GM12878 (cell line): ENCODE measurements around the gene CORO2B. TPM values are rescaled to one million over a fixed set of nuclear protein-coding genes. Genes with fewer than 3 reads are reported as not detected.

Experiments used
- ATAC-seq: fragments of 200-7000 bp; cut with Tn5 transposase; 3 replicates; pipeline ENCODE4 v1.9.1; 2020; ENCODE audit warnings: mild to moderate bottlenecking, moderate library complexity
- BruUV-seq: library from RNA; stranded (reverse); fragments of 400-500 nt; replicated peaks from 2 replicates; lab custom pipeline; 2021; lab: Mats Ljungman, UMichigan
- CTCF ChIA-PET: fragments of 300-600 bp; sonication (Branson Sonifier 250); formaldehyde crosslinking; extraction: SDS; loops from one replicate; lab custom pipeline; 2021; ENCODE audit warnings: inconsistent platforms; lab: Yijun Ruan, JAX
- POLR2A ChIA-PET: fragments of 350-600 bp; formaldehyde crosslinking; extraction: SDS; loops from one replicate; lab custom pipeline; 2021; ENCODE audit warnings: inconsistent platforms; lab: Charles Lee
- RAD21 ChIA-PET: fragments of 300-600 bp; sonication (Branson Sonifier 250); formaldehyde crosslinking; loops from one replicate; lab custom pipeline; 2023; ENCODE audit warnings: antibody characterized with exemption; ENCODE audit not compliant: unreplicated experiment; lab: Charles Lee
- SMC1A ChIA-PET: fragments of 300-600 bp; sonication (Branson Sonifier 250); formaldehyde crosslinking; loops from one replicate; lab custom pipeline; 2023; ENCODE audit not compliant: unreplicated experiment, uncharacterized antibody; lab: Charles Lee
- DNase-seq: peaks from one replicate; pipeline ENCODE4 v3.0.0-alpha.2; 2011; ENCODE audit warnings: low read depth, low spot score
- FAIRE-seq: peaks from 3 replicates; lab custom pipeline; 2011; peaks lifted over from hg19 to GRCh38; lab: Jason Lieb, UNC
- H2AFZ ChIP-seq: 2 replicates; pipeline ENCODE4 v1.6.0; 2011; ENCODE audit warnings: low read depth, low read length, control low read depth; ENCODE audit not compliant: control insufficient read depth
- H3K27ac ChIP-seq: 2 replicates; pipeline ENCODE4 v1.5.1; 2011; ENCODE audit warnings: control low read depth; ENCODE audit not compliant: control insufficient read depth, insufficient read depth
- H3K27me3 ChIP-seq, 2 experiments: replicated peaks in 1 of 2; 2 replicates each; pipeline versions ENCODE4 v1.6.0 to v1.6.1; 2011; ENCODE audit warnings: low read length in 1 of 2; ENCODE audit not compliant: control insufficient read depth in 2 of 2, insufficient read depth in 2 of 2
- H3K36me3 ChIP-seq, 2 experiments: 2 replicates each; pipeline ENCODE4 v1.5.1; 2011; ENCODE audit warnings: low read length in 1 of 2; ENCODE audit not compliant: control insufficient read depth in 2 of 2, insufficient read depth in 2 of 2
- H3K4me1 ChIP-seq: 2 replicates; pipeline ENCODE4 v1.6.1; 2011; ENCODE audit warnings: mild to moderate bottlenecking, low read length, moderate library complexity, mixed read lengths; ENCODE audit not compliant: control insufficient read depth, insufficient read depth
- H3K4me2 ChIP-seq: 2 replicates; pipeline ENCODE4 v1.6.0; 2011; ENCODE audit warnings: control low read depth; ENCODE audit not compliant: control insufficient read depth, insufficient read depth
- H3K4me3 ChIP-seq: fragments of 200-600 bp; sonication (generic); 2 replicates; pipeline ENCODE4 v1.5.1; 2016
- H3K79me2 ChIP-seq: 2 replicates; pipeline ENCODE4 v1.6.0; 2011; ENCODE audit warnings: low read length; ENCODE audit not compliant: control insufficient read depth, insufficient read depth
- H3K9ac ChIP-seq: 2 replicates; pipeline ENCODE4 v1.8.0; 2011; ENCODE audit warnings: low read length, control low read depth, mixed read lengths; ENCODE audit not compliant: control insufficient read depth, insufficient read depth
- H3K9me3 ChIP-seq: replicated peaks from 3 replicates; pipeline ENCODE4 v1.5.1; 2011; ENCODE audit warnings: mild to moderate bottlenecking, low read length; ENCODE audit not compliant: control insufficient read depth, insufficient read depth
- H4K20me1 ChIP-seq: 2 replicates; pipeline ENCODE4 v1.6.0; 2011; ENCODE audit not compliant: control insufficient read depth, insufficient read depth
- HDGF ChIP-seq: fragments of 450-650 bp; IDR thresholded peaks from 2 replicates; pipeline ENCODE4 v1.6.1; 2016; ENCODE audit warnings: antibody characterized with exemption
- IKZF1 ChIP-seq: fragments of 450-650 bp; conservative IDR thresholded peaks from 2 replicates; pipeline ENCODE4 v1.6.1; 2017; ENCODE audit warnings: antibody characterized with exemption, mild to moderate bottlenecking
- MTA2 ChIP-seq: fragments of 450-650 bp; IDR thresholded peaks from 2 replicates; pipeline ENCODE4 v1.6.1; 2016; ENCODE audit warnings: low read depth, mild to moderate bottlenecking, moderate library complexity
- PAX8 ChIP-seq: fragments of 450-650 bp; IDR thresholded peaks from 2 replicates; pipeline ENCODE4 v1.6.1; 2017; ENCODE audit warnings: mild to moderate bottlenecking, moderate library complexity
- RUNX3 ChIP-seq: IDR thresholded peaks from 2 replicates; pipeline ENCODE4 v1.6.1; 2012; ENCODE audit warnings: low read length, inconsistent platforms
- SMAD1 ChIP-seq: fragments of 450-650 bp; IDR thresholded peaks from 2 replicates; pipeline ENCODE4 v1.6.1; 2018; ENCODE audit warnings: mild to moderate bottlenecking, low read depth; ENCODE audit not compliant: partially characterized antibody
- TAF1 ChIP-seq: IDR thresholded peaks from 2 replicates; pipeline ENCODE4 v1.6.1; 2011; ENCODE audit warnings: mild to moderate bottlenecking, low read depth, low read length, borderline replicate concordance
- ZBTB40 ChIP-seq: fragments of 450-650 bp; IDR thresholded peaks from 2 replicates; pipeline ENCODE4 v1.6.1; 2016; ENCODE audit warnings: mild to moderate bottlenecking, moderate library complexity, borderline replicate concordance
- WGBS: methylation state at CpG from one replicate; pipeline ENCODE4 v1.1.6; 2016; ENCODE audit warnings: low lambda C conversion rate; ENCODE audit not compliant: insufficient replicate concordance, insufficient coverage; ENCODE audit errors: missing lambda C conversion rate; 5-methylcytosine and 5-hydroxymethylcytosine counted together
- in situ Hi-C: fragments of 300-500 bp; cut with MboI; formaldehyde crosslinking; loops from 9 replicates; pipeline ENCODE4 v1.14.3; 2018; ENCODE audit warnings: mixed read lengths
- intact Hi-C: fragments of 100-400 bp; cut with micrococcal nuclease; formaldehyde crosslinking; loops from one replicate; pipeline ENCODE4 v1.14.2; 2022; ENCODE audit not compliant: unreplicated experiment
- polyA plus RNA-seq, 11 experiments: library from polyadenylated mRNA; depleted of rRNA in 4 of 11; unstranded in 6 of 11; stranded (reverse) in 5 of 11; fragments of >200 nt; fragmentation: Nextera tagmentation in 4 of 11; fragmentation: Illumina TruSeq in 1 of 11; extraction: Ambion mirVana in 4 of 11; extraction: Trizol in 1 of 11; gene quantifications; 1 replicate in 1 of 11; 2 replicates in 10 of 11; pipeline versions ENCODE4 v1.2.1 to v1.2.3, GENCODE V29; 2011 to 2016; ENCODE audit warnings: inconsistent platforms in 2 of 11, missing spikeins in 2 of 11, low read depth in 1 of 11
- total RNA-seq, 4 experiments: library from RNA; depleted of rRNA in 3 of 4; stranded (reverse); fragments of >200 nt in 3 of 4; fragmentation: Illumina TruSeq in 1 of 4; extraction: Trizol in 1 of 4; gene quantifications; 2 replicates each; pipeline versions ENCODE4 v1.2.1 to v1.2.3, GENCODE V29; 2013 to 2021
- TF ChIP-seq, protein P1 (sequence below): fragments of 150-350 bp; IDR thresholded peaks from 2 replicates; pipeline ENCODE4 v1.6.1; 2016; ENCODE audit warnings: low read depth, low read length

The CORO2B gene
- total and polyA plus RNA-seq, 10 of the 15 experiments (the other 5 are each of a cell fraction or from before 2014, with no cell fraction given), result 0.05 to 0.73 (median 0.13) TPM; not detected in 4

GRCh38 chr15:68601206-68602197, 22.7 kb downstream of the CORO2B start:
- CTCF ChIA-PET, result no interaction called here

DNA sequence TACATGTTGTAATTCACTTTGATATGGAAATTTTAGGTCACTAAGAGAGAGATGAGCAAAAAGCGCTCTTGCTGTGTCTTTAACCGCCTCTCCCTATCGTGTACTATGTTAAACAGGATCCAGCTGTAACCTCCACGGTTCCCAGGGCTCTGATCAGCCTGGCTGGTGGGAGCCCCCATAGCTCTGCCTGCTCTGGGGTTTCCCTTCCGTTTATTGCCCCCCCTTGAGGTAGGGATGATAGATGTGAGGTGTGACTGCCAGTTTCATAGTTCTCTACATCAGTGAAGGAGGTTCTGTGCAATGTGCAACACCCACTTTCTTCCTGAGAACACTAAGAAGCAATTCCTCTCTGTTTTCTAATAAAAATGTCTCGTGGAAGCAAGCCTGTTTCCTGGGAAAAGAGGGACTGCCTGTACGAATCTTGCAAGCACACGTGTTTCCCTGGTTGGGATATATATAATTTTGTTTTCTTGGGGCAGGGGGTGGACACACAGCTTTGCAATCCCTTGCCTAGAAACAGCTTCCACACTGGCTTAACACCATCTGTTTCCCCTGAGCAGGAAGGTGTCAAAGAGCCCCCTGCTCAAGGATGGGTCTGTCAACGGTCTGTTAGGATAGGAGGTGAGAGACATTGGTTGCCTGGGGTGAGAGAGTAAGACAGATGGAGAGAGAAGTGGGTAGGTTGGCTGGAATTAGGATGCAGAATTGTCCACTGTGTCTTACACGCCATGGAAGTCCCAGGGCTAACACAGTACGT, 23.8 kb downstream of the CORO2B start:
- DNase-seq, result no peak
- H4K20me1 ChIP-seq, result no peaks in the 10 kb centered on the region
- no peak overlapping the region for H3K9ac ChIP-seq
- H3K79me2 ChIP-seq, result no peaks in the 10 kb centered on the region
- ATAC-seq, result no peak
- no peak overlapping the region for H2AFZ ChIP-seq
- no peaks in the 10 kb centered on the region for H3K4me1 ChIP-seq
- no peaks in the 10 kb centered on the region for H3K9me3 ChIP-seq
- FAIRE-seq, result no peak
- ChIA-PET CTCF (no interaction called here), POLR2A (no interaction called here), SMC1A (no interaction called here), RAD21 (no interaction called here)
- H3K36me3 ChIP-seq, result no peaks in the 10 kb centered on the region
- no peak overlapping the region for H3K4me2 ChIP-seq
- no peak overlapping the region for H3K27ac ChIP-seq
- intact Hi-C loops, result no loop called here
- in situ Hi-C loops, result no loop called here
- no peak overlapping the region for H3K4me3 ChIP-seq
- WGBS, result 21% methylated on average over 11 of the region's 11 CpGs
- no peaks in the 10 kb centered on the region; a peak in 2 of 4 replicates for H3K27me3 ChIP-seq
- BruUV-seq, result no TSS peak
- TF ChIP-seq, protein P1, sequence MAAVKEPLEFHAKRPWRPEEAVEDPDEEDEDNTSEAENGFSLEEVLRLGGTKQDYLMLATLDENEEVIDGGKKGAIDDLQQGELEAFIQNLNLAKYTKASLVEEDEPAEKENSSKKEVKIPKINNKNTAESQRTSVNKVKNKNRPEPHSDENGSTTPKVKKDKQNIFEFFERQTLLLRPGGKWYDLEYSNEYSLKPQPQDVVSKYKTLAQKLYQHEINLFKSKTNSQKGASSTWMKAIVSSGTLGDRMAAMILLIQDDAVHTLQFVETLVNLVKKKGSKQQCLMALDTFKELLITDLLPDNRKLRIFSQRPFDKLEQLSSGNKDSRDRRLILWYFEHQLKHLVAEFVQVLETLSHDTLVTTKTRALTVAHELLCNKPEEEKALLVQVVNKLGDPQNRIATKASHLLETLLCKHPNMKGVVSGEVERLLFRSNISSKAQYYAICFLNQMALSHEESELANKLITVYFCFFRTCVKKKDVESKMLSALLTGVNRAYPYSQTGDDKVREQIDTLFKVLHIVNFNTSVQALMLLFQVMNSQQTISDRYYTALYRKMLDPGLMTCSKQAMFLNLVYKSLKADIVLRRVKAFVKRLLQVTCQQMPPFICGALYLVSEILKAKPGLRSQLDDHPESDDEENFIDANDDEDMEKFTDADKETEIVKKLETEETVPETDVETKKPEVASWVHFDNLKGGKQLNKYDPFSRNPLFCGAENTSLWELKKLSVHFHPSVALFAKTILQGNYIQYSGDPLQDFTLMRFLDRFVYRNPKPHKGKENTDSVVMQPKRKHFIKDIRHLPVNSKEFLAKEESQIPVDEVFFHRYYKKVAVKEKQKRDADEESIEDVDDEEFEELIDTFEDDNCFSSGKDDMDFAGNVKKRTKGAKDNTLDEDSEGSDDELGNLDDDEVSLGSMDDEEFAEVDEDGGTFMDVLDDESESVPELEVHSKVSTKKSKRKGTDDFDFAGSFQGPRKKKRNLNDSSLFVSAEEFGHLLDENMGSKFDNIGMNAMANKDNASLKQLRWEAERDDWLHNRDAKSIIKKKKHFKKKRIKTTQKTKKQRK, result no peak
- TF ChIP-seq HDGF (no peak), ZBTB40 (no peak), PAX8 (no peak), TAF1 (no peak)

More at GRCh38 chr15:68601206-68602197, 22.7 kb downstream of the CORO2B start:
- Histone ChIP-seq H2AFZ (no peak overlapping the region), H3K4me3 (no peak overlapping the region), H3K36me3 (no peaks in the 10 kb centered on the region), H3K4me1 (no peaks in the 10 kb centered on the region), H4K20me1 (no peaks in the 10 kb centered on the region), H3K27me3 (no peaks in the 10 kb centered on the region; a peak in 2 of 4 replicates), H3K9me3 (no peaks in the 10 kb centered on the region), H3K4me2 (no peak overlapping the region), H3K79me2 (no peaks in the 10 kb centered on the region), H3K9ac (no peak overlapping the region), H3K27ac (no peak overlapping the region)
- no TSS peak for BruUV-seq
- DNase-seq (no peak), ATAC-seq (no peak), FAIRE-seq (no peak)
- POLR2A ChIA-PET, result no interaction called here
- 42% methylated on average over 23 of the region's 23 CpGs for WGBS
- TF ChIP-seq PAX8, result no peak
- no peak for TF ChIP-seq SMAD1
- no peak for TF ChIP-seq IKZF1
- TF ChIP-seq RUNX3, result no peak
- no peak for TF ChIP-seq MTA2
- intact Hi-C loops, result no loop called here
- RAD21 ChIA-PET, result no interaction called here
- in situ Hi-C loops, result no loop called here
- SMC1A ChIA-PET, result no interaction called here
